ENCODE results near the gene PRKD3. TPM values are rescaled to one million over a fixed set of nuclear protein-coding genes. Genes with fewer than 3 reads are reported as not detected.

PRKD3 gene
- total RNA-seq, 2 donors from 2014 or later, result 21.1 to 28.7 TPM

DNA sequence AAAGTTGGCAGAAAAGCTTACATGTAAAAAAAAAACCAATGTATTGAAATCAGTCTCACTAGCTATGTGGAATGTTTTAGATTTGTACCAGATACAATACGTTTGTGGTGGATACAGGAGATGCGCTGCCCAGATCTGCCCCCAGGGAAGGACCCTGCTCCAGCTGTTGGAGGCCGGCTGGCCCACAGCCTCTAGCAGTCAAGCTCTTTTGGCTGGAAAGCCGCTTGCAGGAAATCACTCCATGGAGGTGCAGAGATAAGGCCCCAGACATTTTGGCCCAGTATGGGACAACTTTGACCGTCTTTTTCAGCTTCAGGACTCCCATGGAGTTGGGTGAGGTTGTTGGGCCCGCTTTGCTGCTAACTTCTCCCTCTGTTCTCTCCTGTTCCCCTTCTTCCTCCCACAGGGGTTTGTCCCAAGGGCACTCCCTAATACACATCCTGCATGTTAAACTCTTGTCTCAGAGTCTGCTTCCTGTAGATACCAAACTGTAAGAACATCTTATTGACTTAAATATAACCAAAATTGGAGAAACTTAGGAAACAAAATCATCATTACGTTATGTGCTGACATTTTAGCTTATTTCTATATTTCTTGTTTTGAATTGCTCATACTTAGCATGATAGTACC is 18.1 kb upstream of the PRKD3 start:
- Histone ChIP-seq H3K9ac (ENCODE audit: low read depth in 2 of 2, low read length in 2 of 2) (no peak overlapping the region), H3K27me3 (no peaks in the 10 kb centered on the region), H3K9me3 (no peaks in the 10 kb centered on the region), H3K4me3 (no peak overlapping the region), H3K36me3 (no peaks in the 10 kb centered on the region), H3K27ac (no peak overlapping the region), H3K4me1 (no peaks in the 10 kb centered on the region)
- intact Hi-C loops (cut with DNase I), result no loop called here
- DNase-seq, result no peak
- TF ChIP-seq, protein P1, sequence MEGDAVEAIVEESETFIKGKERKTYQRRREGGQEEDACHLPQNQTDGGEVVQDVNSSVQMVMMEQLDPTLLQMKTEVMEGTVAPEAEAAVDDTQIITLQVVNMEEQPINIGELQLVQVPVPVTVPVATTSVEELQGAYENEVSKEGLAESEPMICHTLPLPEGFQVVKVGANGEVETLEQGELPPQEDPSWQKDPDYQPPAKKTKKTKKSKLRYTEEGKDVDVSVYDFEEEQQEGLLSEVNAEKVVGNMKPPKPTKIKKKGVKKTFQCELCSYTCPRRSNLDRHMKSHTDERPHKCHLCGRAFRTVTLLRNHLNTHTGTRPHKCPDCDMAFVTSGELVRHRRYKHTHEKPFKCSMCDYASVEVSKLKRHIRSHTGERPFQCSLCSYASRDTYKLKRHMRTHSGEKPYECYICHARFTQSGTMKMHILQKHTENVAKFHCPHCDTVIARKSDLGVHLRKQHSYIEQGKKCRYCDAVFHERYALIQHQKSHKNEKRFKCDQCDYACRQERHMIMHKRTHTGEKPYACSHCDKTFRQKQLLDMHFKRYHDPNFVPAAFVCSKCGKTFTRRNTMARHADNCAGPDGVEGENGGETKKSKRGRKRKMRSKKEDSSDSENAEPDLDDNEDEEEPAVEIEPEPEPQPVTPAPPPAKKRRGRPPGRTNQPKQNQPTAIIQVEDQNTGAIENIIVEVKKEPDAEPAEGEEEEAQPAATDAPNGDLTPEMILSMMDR (IDR thresholded peaks at IDR 0.05), result no peak

DNA sequence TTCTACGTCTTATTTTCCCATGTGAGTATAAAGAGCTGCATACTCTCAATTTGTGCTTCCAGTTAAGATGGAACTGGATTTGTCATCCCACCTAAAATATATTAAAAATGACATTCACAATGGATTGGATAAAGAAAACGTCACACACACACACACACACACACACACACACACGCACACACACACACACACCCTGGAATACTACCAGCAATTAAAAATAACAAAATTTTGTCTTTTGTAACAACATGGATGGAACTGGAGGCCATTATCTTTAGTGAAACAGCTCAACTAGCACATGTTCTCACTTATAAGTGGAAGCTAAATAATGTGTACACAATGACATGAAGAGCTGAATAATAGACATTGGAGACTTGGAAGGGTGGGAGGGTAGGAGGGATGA is 16.0 kb upstream of the PRKD3 start:
- Histone ChIP-seq H3K27ac (no peak overlapping the region), H3K9me3 (no peaks in the 10 kb centered on the region), H3K9ac (ENCODE audit: low read depth in 2 of 2, low read length in 2 of 2) (no peak overlapping the region), H3K36me3 (no peaks in the 10 kb centered on the region), H3K4me3 (no peak overlapping the region), H3K27me3 (no peaks in the 10 kb centered on the region), H3K4me1 (no peaks in the 10 kb centered on the region)
- no peak for DNase-seq
- intact Hi-C loops (cut with DNase I), result no loop called here
- TF ChIP-seq, protein P1 (IDR thresholded peaks at IDR 0.05), result no peak

DNA sequence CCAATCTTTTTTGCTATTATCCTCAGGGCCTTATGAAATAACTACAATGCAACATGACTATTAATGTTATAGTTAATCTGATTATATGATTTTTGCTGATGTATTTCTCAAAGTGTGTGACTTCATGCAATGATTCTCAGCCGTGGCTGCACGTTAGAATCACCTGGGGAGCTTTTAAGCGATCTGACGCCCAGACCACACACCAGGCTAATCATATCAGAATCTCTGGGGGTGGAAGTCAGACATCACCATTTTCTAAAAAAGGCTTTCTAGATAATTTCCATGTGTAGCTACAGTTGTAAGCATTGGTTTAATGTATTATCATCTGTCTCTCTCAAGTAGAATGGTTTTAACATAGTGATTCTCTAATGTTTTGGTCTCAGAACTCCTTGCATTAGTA is 14.3 kb upstream of the PRKD3 start:
- Histone ChIP-seq H3K9me3 (no peaks in the 10 kb centered on the region), H3K27ac (no peak overlapping the region), H3K4me3 (no peak overlapping the region), H3K36me3 (no peaks in the 10 kb centered on the region), H3K27me3 (no peaks in the 10 kb centered on the region), H3K9ac (ENCODE audit: low read depth in 2 of 2, low read length in 2 of 2) (no peak overlapping the region), H3K4me1 (no peaks in the 10 kb centered on the region)
- intact Hi-C loops (cut with DNase I), result no loop called here
- TF ChIP-seq, protein P1 (IDR thresholded peaks at IDR 0.05), result no peak
- DNase-seq, result no peak

DNA sequence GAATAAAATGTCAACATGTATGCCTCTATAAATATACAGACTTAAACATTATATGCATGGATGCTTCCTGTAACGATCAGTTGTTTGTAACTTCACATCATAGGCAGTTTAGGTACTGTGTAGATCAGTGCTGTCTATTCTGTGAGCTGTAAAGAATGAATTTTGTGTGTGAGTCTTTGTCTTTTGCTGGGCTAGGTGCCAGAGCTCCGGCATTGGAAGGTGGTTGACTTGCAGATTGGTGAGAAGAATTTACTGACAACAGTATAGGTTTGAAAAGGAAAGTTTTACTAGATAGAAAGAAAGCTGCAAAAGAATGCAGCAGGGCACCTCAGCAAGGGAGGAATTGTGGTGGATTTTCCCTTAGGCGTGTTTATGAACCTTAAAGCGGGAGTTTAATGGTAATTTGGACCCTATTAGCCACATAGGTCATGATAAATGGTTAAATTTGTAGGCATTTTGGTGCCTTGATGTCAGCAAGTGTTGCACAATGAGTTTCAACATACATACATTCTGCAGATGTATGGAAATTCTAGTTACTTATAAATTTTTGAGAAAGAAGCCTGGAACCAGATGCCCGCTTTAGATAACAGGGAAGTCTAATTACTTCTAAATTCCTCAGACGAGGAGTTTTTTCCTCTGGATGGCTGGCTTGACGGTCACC is 13.1 kb upstream of the PRKD3 start:
- intact Hi-C loops (cut with DNase I), result no loop called here
- H3K36me3 ChIP-seq, result no peaks in the 10 kb centered on the region
- DNase-seq, result no peak
- H3K9ac ChIP-seq (ENCODE audit: low read depth in 2 of 2, low read length in 2 of 2), result no peak overlapping the region
- TF ChIP-seq, protein P1 (IDR thresholded peaks at IDR 0.05), result no peak
- H3K27ac ChIP-seq, result no peak overlapping the region
- H3K4me1 ChIP-seq, result no peaks in the 10 kb centered on the region
- H3K9me3 ChIP-seq, result no peaks in the 10 kb centered on the region
- no peak overlapping the region for H3K4me3 ChIP-seq
- no peaks in the 10 kb centered on the region for H3K27me3 ChIP-seq

DNA sequence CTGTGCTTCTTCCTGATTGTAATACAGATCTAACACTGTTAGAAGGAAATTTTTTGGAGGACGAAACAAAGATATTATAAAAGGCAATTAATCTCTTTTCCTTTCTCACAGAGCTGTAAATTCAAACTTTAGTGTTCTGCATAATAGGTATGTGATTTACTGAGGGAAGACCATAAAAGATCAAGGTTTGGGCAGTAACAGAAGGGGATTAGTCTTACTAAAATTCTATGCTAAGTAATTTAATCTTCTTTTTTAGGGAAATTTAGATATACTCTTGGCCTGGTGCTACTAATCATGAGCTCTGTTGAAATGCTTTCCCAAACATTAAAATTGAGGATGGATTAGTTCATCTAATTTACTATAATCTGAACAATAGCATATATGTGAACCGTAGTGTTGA is 11.0 kb upstream of the PRKD3 start:
- no peaks in the 10 kb centered on the region for H3K27me3 ChIP-seq
- TF ChIP-seq, protein P1 (IDR thresholded peaks at IDR 0.05), result no peak
- no peaks in the 10 kb centered on the region for H3K36me3 ChIP-seq
- no peak overlapping the region for H3K9ac ChIP-seq (ENCODE audit: low read depth in 2 of 2, low read length in 2 of 2)
- intact Hi-C loops (cut with DNase I), result no loop called here
- H3K4me1 ChIP-seq, result no peaks in the 10 kb centered on the region
- no peak overlapping the region for H3K4me3 ChIP-seq
- no peaks in the 10 kb centered on the region for H3K9me3 ChIP-seq
- DNase-seq, result no peak
- no peak overlapping the region for H3K27ac ChIP-seq

Data from colonic mucosa (tissue), 4 donors.